ENCODE measurements around the gene DSG4.

Gene DSG4

DNA sequence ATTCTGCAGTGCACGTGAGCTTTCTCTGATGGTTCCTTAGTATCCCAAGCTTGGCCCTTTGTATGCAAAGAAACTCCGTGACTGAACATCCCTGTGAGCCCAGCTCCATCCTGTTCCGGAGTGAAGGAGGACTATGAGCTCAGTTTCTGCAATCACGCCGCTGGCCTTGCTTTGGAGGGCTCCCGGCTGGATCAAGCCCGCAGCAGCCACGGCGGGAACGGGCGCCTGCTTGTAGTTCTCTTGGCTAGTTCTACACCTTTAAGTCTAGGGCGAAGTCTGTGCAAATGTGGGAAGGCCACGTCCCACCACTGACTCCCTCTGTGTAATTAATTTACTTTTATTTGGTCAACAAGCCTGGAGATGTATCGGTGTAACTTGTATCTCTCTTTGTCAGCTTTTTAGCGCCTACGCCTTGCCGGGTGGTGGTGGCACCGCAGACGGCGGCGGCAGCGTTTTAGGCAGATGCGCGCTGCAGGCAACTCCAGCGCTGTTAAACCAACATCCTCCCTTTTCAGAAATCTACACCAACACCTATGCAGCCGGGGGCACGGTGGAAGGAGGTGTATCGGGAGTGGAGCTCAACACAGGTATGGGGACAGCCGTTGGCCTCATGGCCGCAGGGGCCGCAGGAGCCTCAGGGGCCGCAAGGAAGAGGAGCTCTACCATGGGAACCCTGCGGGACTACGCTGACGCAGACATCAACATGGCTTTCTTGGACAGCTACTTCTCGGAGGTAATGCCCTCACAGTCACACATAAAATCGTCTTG, 34.3 kb downstream of the DSG4 start:
- no peak for DNase-seq

GRCh38 chr18:31413137-31413536, 36.6 kb downstream of the DSG4 start:
- no peak for DNase-seq

DNA sequence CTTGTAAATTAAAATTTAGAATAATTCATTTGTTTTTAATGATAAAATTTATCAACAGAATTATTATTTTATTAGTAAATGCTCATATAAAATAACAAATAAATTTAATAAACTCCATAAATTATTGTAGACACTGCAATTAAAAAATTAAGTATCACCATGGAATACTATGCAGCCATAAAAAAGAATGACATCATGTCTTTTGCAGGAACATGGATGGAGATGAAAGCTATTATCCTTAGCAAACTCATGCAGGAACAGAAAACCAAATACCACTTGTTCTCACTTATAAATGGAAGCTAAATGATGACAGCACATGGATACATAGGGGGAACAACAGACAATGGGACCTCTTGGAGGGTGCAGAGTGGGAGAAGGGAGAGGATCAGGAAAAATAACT, 41.3 kb downstream of the DSG4 start:
- no peak for DNase-seq

DNA sequence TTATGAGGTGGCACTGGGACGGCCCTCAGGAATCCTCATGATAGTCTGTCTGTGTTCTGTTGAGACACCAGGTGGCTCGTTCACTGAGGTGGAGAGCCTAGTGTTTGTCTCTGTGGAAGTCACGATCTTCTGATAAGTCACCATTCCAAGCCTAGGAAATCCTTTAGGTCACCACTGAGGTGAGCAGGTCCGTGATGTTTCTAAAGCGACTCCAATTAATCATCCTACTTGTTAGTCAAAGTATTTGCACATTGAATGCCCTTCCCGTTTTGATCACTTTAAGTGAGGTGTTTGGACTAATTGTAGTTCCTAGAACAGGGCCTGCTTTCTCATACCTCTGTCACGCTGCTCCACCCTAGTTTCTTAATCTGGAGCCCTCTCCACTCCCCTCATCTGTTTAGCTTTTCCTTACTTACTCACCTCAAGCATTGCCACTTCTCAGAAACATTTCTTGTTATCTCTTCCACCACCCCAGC, 42.9 kb downstream of the DSG4 start:
- DNase-seq: no peak

GRCh38 chr18:31420032-31420431, 43.5 kb downstream of the DSG4 start:
- DNase-seq: no peak

- DNase-seq: no peak
Measured at GRCh38 chr18:31420524-31420923, 43.9 kb downstream of the DSG4 start.

GRCh38 chr18:31424383-31424988, 47.9 kb downstream of the DSG4 start:
- DNase-seq: peak; percentile 0

- no peak for DNase-seq
Measured at GRCh38 chr18:31426021-31426420, 49.4 kb downstream of the DSG4 start.

GRCh38 chr18:31426871-31427406, 50.4 kb downstream of the DSG4 start:
- no peak for DNase-seq

- DNase-seq: no peak
Measured at GRCh38 chr18:31428211-31428610, 51.6 kb downstream of the DSG4 start.

GRCh38 chr18:31429623-31430022, 53.0 kb downstream of the DSG4 start:
- no peak for DNase-seq

DNA sequence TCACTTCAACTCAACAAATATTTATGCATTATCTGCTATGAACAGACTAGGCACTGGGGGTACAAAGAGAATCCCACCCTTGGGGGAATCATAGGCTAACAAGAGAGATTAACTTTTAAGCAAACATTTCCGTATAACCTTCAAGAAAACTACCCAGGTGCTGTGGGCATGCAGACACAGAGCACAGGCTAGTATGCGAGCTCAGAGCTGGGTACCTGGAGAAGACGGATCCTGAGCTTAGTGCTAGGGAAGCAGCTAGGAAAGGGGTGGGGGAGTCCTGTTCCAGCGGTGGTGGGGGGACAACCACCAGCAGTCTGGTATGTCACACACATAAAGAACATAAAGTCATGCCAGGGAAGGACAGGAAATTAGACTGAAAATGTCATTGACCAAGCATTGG, 53.5 kb downstream of the DSG4 start:
- DNase-seq: no peak

- no peak for DNase-seq
Measured at GRCh38 chr18:31430554-31430953, 54.0 kb downstream of the DSG4 start.

DNA sequence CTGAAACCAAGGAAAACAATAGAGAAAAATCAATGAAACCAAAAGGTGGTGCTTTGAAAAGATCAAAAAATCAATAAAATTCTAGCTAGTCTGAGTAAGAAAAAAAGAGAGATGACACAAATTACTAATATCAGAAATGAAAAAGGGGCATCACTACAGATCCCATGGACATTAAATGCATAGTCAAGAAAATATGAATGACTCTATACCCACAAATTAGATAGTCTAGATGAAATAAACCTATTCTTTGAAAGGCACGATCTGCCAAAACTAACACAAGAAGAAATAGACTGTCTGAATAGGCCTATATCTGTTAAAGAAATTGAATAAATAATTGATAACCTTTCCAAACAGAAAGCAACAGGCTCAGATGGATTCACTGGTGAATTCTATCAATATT, 55.7 kb downstream of the DSG4 start:
- no peak for DNase-seq

DNA sequence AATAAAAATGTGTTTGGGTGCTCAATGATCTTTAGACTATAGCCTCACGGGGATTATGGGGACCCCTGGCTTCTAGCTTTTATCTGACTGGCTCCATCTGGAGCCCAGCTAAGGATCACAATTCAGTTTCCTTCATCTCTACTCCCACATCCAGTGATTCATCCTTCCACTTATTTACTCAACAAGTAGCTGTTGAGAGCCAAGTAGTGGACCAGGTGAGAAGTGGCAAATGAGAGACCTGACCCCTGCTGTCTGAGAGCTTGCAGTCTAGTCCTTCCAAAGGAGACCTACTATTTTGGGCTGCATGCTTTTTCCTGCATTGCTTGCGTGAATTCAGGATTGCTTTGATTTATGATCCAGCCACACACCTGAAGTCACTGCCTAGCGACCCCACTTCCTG, 60.2 kb downstream of the DSG4 start:
- no peak for DNase-seq

DNA sequence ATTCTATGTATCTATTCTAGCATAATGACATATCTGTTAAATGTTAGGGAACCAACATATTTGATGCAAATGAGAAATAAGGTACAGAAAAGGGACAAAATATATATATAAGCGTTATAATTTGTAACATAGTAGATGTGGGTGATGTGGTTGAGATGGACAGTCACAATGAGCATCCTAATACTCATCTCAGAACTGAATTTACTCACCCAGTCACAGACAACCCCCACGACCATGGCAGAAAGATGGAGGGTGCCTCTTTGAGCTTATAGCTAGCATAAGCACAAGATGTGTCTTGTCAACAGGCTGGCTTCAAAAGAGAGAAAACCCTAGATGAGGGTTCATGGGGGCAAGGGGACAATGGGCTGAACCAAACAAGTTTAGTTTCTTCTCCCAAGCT, 61.8 kb downstream of the DSG4 start:
- DNase-seq: no peak

DNA sequence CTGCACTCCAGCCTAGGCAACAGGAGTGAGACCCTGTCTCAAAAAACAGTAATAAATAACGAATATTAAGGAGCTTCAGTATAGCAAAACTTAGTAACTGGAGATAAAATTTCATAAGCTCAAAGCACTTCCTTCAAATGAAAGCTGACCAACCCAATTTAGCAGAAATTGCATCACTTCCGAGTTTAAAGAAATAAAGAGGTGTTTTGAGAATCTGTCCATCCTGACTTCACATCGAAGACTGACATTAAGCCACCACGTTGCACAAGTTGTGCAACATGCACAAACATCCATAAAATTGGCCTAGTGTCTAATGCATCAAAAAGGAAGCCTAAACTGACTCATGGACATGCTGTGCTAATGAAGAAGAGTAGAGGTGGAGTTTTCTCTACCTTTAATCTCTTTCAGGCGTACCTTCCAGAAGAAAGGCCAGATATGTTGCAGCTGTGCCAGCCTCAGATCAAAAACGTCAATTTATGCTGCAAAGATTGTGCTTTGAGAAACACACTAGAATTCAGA, 63.3 kb downstream of the DSG4 start:
- DNase-seq: no peak

DNA sequence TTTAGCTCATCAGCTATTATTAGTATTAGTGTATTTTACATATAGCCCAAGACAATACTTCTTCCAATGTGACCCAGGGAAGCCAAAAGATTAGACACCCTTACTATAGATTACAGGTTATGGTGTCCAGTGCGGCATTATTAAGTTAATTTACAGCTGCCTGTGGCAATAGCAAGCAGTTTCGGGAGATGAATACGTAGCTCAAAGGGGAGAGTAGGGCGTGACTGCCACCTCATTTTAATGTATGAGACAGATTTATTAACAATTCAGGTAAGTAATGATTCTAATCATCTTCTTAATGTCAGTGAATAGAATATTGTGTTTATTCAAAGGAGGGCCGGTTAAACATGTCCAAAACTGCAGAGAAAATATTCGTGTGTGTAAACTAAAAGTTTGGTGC, 64.2 kb downstream of the DSG4 start:
- DNase-seq: no peak

DNA sequence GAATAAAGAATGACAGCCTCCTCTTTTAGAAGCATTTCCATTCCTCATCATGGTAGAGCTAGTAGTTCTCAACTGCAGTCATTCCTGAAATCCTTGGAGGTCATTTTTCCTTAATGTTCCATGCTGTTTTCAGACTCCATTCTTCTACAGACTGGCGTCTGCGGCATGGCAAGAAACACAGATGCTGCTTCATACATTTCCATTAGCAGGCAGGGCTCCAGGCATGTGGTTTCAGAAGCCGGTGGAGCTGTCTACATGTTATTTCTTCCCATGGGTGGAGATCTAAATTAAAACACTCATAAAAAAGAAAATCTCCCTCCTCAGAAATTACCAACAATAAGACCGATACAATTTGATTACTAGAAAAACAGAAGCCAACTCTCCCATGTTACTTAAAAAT, 64.9 kb downstream of the DSG4 start:
- no peak for DNase-seq

DNA sequence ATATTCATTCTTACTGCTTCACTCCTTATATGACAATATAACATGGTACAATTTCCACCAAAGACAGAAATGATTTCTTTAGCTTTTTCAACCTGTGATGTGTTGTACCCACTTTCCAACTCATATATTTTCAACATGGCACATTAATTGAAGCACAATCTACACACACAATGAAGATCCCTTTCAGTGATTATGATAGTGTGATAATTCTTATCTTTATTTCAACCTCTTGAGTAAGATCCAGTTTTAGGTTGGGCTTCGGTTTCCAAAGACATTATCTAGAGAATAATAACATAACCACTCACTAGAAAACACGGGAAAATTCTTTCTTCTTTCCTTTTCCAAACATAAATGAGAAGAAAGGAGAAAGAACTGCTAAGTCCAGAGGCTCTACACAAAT, 67.6 kb downstream of the DSG4 start:
- DNase-seq: no peak

DNA sequence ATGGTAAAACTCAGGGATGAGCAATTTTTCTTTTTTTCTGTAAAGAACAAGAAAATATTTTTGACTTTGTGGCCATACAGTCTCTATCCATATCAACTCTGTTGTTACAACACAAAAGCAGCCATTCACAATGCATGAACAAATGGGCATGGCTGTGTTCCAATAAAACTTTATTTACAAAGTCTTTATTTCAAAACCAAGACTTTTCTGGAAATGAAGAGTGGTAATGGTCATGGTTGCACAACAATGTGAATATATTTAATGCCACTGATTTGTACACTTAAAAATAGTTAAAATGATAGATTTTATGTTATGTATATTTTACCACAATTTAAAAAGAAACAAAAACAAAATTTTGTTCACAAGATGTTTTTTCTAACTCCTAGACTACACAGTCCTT, 69.3 kb downstream of the DSG4 start:
- DNase-seq: no peak

DNA sequence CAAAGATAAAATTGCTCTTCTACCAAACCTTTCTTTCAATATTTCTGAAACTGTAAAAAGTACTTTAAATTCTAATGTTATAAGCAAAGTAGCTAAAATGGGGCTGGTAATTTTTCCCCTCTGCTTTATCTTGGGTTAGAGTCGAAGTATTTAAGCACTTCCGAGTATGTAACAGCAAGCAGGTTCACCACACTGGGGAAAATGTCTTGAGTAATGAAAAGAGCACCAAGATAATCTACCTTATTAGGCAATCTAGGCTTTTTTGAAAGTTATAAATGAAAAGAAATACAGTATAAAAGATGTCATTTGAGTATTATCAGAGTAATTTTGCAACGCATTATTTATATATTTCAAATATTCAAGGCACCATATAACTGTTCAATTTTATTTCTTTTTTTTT, 70.3 kb downstream of the DSG4 start:
- DNase-seq: no peak

GRCh38 chr18:31447530-31448191, 71.1 kb downstream of the DSG4 start, which contains the start of gene DSG3:
Gene DSG3, plus strand, starts transcription at chr18:31447741. Its CDS starts 137 bp downstream, at chr18:31447878.
- DNase-seq: no peak

DNA sequence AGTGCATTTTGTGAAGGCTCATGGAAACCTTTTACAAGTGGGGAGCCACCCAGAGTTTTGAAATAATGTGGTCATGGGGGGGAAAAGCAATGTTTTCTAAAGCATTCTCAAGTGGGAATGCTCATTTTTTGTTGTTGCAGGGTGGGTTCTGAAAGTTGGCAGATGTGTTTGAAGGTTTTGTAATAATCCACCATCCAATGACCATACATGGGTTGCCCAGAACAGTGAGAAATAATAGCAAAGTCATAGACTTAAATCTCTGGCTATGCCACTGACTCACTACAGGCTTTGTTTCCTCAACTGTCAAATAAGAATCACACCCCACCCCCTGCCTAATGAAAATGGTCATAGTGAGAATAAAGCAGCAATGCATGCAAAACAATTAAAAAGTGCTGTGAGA, 73.8 kb downstream of the DSG4 start:
- DNase-seq: no peak

Data from NCI-H524 treated with DMSO at 0.1 percent for 48 hours (cell line).